ENCODE data around the gene GIT1.

The GIT1 gene

GRCh38 chr17:29589524-29590410 lies at the start of gene GIT1:
GIT1 (minus strand) TSS chr17:29589648; CDS start chr17:29589378, 270 bp downstream.
- peak; percentile 61 to 65 for DNase-seq (ENCODE audit: low read depth in 2 of 2)

- no peak for DNase-seq (ENCODE audit: low read depth in 2 of 2)
These were observed 44.4 kb upstream of the GIT1 start for GRCh38 chr17:29633886-29634285.

GRCh38 chr17:29630630-29631193 lies 41.3 kb upstream of the GIT1 start:
- no peak for DNase-seq (ENCODE audit: low read depth in 2 of 2)

- DNase-seq (ENCODE audit: low read depth in 2 of 2): no peak
These were observed 40.4 kb upstream of the GIT1 start for GRCh38 chr17:29629839-29630238.

- no peak for DNase-seq (ENCODE audit: low read depth in 2 of 2)
These were observed 39.2 kb upstream of the GIT1 start for GRCh38 chr17:29628644-29629043.

GRCh38 chr17:29627951-29628350 lies 38.5 kb upstream of the GIT1 start:
- no peak for DNase-seq (ENCODE audit: low read depth in 2 of 2)

GRCh38 chr17:29625037-29625750 lies 35.7 kb upstream of the GIT1 start:
- no peak for DNase-seq (ENCODE audit: low read depth in 2 of 2)

GRCh38 chr17:29624586-29624985 lies 35.1 kb upstream of the GIT1 start:
- DNase-seq (ENCODE audit: low read depth in 2 of 2): no peak

GRCh38 chr17:29623283-29623647 lies 33.8 kb upstream of the GIT1 start:
- DNase-seq (ENCODE audit: low read depth in 2 of 2): no peak

- DNase-seq (ENCODE audit: low read depth in 2 of 2): no peak
These were observed 33.2 kb upstream of the GIT1 start, which contains the start of gene CORO6 for GRCh38 chr17:29622337-29623282. CORO6 (minus strand) TSS chr17:29622912; CDS start chr17:29621421, 1,491 bp downstream.

GRCh38 chr17:29621751-29622194 lies 32.3 kb upstream of the GIT1 start:
- DNase-seq (ENCODE audit: low read depth in 2 of 2): no peak

GRCh38 chr17:29620779-29621500 lies 31.5 kb upstream of the GIT1 start:
- DNase-seq (ENCODE audit: low read depth in 2 of 2): no peak

GRCh38 chr17:29620271-29620670 lies 30.8 kb upstream of the GIT1 start:
- no peak for DNase-seq (ENCODE audit: low read depth in 2 of 2)

- no peak for DNase-seq (ENCODE audit: low read depth in 2 of 2)
These were observed 29.8 kb upstream of the GIT1 start for GRCh38 chr17:29619251-29619650.

- no peak for DNase-seq (ENCODE audit: low read depth in 2 of 2)
These were observed 29.0 kb upstream of the GIT1 start for GRCh38 chr17:29618272-29619065.

GRCh38 chr17:29617481-29618271 lies 28.2 kb upstream of the GIT1 start:
- no peak for DNase-seq (ENCODE audit: low read depth in 2 of 2)

GRCh38 chr17:29617125-29617480 lies 27.7 kb upstream of the GIT1 start:
- peak in 1 of 2 experiments; percentile 45 for DNase-seq (ENCODE audit: low read depth in 2 of 2)

- no peak for DNase-seq (ENCODE audit: low read depth in 2 of 2)
These were observed 27.0 kb upstream of the GIT1 start for GRCh38 chr17:29616300-29617048.
